Kidney glomerular epithelial cell (primary cell): Measurements from ENCODE around the gene HYDIN.
A peak's percentile ranks its signal among the peaks of the same experiment; 100 is the strongest.
"Not testable (repeated sequence)": the region's sequence is repeated elsewhere in the genome, so short reads cannot be mapped to it uniquely, and the experiment has no call there.

Experiments
- DNase-seq: peaks from one replicate; lab custom pipeline; 2025; lab: John Stamatoyannopoulos, UW

Gene HYDIN

DNA sequence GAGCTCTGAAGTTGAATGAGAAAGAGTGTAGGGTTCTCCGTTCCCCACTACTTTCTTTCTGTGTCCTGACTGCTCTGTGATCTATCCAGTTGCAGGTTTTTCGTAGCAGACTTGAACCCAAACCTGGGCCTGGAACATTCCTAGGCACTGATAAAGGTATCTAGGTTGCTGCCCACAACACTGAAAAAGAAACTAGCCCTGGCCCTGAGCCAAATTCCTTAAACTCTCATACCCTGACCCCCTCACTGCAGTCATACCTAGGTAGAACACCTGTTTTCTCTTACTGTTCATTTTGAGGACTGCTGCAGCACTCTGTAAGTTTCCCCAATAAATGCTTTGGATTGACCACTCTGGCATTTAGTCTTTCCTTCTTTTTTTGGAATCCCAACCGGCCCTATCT lies 5.4 kb downstream of the HYDIN start:
- no peak for DNase-seq

GRCh38 chr16:71218306-71218963 lies 12.1 kb downstream of the HYDIN start:
- DNase-seq = no peak

DNA sequence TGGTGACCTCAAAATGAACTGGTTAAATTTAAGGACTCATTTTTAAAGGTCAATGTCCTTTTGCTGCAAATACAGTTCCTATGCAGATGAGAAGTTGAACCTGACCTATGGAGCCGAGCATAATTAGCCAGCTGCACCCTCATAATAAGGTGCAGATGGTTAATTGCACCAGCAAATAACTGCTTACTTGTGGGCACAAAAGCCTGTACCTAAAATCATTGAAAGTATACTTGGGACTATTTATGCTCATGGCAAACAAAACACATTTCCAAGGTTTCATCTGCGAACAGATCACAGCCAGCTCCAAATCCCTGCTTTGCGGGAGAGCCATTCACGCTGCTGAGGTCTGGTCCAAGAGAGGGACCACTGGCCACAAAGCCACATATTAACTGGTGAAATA lies 13.0 kb downstream of the HYDIN start:
- no peak for DNase-seq

DNA sequence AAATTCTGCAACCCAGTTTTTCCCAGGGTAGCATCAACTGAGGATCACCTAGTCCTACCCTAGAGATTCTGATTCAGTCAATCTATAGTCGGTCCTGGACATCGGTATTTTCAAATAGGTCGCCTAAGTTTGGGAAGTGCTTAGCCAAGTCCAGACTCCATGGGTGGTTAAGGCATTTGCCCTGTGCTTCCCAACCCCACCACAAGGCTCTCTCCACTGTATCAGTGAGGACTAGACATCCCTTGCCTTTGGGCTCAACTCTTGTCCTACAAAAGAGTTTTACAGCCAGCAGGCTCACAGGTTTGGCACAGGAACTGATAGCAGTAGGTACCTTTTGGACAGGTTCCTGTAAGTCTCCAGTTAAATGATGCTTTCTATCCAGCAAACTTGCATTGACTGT lies 13.8 kb downstream of the HYDIN start:
- no peak for DNase-seq

DNA sequence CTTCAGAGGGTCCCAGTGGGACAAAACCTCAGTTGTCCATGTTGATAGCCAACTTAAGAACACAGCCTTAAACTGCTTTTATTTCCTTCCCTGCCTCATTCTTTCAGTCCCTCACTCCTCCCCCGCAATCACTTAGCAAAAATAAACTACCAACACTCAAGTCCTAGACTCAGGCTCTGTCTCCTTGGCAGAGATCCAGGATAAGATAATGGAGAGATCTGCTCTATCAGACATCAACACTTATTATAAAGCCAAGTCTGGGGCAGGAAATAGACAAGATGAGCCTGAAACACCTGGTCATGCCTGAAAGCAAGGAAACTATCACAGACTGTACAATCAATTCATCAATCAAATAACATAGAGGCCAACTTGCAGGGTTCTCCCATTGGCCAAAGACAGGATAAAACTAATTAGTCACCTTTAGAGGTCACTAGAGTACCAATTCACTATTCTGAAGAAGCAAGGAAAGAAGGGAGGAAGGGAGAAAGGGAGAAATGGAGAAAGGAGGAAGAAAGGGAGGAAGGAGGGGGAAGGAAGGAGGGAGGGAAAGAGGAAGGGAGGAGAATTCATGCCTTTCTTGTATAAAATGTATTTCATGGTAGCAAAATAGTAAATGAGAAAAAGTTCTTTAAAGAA lies 15.7 kb downstream of the HYDIN start:
- DNase-seq = peak; percentile 41

GRCh38 chr16:71205482-71206131 lies 24.9 kb downstream of the HYDIN start:
- DNase-seq = no peak

- no peak for DNase-seq
Observed at GRCh38 chr16:71203631-71204030, 26.9 kb downstream of the HYDIN start.

GRCh38 chr16:71201556-71201955 lies 29.0 kb downstream of the HYDIN start:
- no peak for DNase-seq

- no peak for DNase-seq
Observed at GRCh38 chr16:71201054-71201453, 29.5 kb downstream of the HYDIN start.

- no peak for DNase-seq
Observed at GRCh38 chr16:71198408-71198807, 32.1 kb downstream of the HYDIN start.

- DNase-seq = no peak
Observed at GRCh38 chr16:71192387-71192786, 38.1 kb downstream of the HYDIN start.

DNA sequence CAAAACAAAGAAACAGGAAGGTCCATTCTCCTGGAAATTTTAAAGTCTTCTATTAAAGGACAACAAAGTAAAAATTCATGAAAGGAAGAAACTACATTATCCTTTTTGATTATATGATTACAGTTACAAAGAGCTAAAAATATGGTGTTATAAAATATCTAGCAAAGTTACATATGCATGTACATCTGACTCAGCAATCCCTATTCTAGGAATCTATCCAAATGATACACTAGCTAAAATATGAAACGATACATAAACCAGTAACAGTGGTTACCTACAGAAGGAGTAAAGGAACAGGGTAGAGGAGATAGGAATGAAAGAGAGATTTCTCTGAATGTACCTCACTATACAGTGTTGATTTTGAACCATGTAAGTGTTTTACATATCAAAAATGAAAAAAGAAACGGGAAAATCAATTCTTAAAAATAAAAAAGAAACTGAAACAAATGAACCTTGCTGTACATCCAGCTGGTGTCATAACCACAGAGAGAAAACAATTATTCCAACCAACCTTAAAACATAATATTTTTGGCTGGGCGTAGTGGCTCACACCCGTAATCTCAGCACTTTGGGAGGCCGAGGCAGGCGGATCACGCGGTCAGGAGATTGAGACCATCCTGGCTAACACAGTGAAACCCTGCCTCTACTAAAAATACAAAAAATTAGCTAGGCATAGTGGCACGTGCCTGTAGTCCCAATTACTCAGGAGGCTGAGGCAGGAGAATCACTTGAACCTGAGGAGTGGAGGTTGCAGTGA lies 41.4 kb downstream of the HYDIN start:
- no peak for DNase-seq

DNA sequence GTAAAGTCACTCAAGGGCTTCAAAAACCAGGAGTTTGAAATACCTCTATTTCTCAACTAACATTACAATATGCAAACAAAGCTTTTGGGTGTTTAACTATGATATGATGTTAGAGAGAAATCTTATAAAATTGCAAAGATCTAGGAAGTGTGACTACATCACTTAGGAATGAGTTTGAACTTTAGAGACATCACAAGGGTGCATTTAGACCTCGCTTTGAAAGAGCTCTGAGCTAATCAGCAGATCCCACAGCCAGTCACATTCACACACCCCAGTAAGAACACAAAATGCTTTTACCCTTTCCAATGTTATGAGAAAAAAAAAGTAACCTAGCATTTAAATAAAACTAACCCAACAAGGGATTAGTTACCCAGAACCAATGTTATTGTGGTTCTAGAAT lies 45.2 kb downstream of the HYDIN start:
- peak; percentile 16 for DNase-seq

DNA sequence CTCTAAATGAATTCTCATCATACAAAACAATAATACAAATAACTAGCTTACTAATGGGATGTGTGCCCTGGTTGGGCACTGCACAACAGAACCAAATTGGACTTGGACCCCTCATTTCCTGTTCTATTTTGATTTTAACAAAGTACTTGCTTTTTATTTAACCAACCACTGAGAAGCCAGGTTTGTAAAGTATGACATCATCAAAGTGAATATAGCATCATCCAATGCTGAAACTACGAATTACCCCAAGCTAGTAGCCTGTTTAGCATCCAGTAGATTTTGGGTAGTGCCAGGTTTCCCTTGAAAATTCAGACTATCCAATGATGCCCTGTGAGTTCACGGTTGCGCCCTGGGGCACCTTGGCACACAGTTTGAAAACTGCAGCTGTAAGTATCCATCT lies 51.0 kb downstream of the HYDIN start:
- DNase-seq = no peak

DNA sequence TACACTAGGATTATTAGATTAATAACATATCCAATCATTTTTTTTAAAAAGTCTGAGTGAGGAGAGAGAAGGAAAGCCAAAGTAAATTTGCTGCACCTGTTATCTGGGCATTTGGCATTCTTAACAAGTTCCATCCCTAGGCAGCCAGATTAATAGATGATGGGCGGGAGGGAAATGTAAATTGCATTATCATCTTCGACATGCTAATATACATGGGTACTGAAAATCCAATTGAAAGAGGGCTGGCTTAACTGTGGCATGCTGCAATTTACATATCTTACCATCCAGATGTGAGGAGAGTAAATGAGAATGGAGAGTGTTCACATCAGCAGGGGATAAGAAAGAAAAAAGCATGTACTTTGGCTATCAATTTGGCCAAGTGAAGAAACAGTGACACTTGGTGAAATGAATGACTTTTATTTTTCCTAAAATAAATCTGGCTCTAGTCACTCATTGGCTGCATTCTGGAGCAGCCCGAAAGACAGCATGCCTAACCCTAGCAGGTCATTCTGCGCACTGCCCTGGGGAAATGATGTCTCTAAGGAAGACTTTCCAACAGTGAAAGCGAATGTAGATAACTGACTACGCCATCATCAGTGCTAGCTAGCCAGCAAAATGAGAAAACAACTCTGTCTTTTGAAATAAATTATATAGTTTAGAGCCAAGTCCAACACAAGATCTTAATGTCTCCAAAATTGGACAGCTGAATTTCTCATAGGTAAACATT lies 57.9 kb downstream of the HYDIN start:
- no peak for DNase-seq

DNA sequence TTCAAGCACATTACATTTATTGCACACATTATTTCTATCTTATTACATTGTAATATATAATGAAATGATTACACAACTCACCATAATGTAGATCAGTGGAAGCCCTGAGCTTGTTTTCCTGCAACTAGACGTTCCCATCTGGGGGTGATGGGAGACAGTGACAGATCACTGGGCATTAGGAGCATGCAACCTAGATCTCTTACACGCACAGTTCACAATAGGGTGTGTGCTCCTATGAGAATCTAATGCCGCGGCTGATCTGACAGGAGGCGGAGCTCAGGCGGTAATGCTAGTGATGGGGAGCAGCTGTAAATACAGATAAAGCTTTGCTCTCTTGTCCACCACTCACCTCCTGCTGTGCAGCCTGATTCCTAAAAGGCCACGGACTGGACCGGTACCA lies 69.5 kb downstream of the HYDIN start:
- DNase-seq = not testable (repeated sequence)

- not testable (repeated sequence) for DNase-seq
Observed at GRCh38 chr16:71157278-71157677, 73.2 kb downstream of the HYDIN start.

DNA sequence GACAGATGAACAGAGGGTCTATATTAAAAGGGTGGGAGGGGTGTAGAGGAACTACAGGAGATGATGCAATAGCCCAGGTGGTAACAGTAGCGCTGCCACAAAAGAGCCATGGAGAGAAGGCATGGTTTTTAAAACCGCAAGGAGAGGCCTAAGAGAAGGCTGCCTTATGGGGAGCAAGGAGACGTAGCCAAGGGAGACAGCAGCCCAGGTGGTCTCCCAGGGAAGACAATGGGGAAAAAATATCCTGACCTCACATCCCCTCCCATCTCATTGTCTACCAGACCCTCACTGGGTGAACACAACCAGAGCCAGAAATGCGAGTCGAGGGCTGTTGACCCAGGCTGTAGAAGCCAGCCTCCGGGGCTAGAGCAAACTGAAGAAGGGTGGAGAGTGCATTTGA lies 77.2 kb downstream of the HYDIN start:
- DNase-seq = not testable (repeated sequence)

DNA sequence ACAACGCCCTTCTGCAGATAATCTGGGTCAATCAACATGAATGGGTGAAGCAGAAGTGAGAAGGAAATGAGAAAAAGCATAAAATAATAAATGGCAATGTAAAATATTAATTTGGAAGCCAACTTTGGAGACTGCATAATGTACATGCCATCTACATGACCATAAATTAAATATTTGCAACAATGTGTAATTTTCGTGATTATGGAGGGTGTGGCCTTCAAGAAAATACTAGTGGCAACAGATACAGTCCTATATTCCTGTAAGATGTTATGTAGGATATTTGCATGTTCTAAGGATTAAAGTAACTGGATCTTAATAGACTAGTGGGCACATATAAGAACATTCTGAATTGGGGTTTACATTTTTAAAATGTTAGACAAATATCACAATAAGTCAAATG lies 78.9 kb downstream of the HYDIN start:
- not testable (repeated sequence) for DNase-seq

DNA sequence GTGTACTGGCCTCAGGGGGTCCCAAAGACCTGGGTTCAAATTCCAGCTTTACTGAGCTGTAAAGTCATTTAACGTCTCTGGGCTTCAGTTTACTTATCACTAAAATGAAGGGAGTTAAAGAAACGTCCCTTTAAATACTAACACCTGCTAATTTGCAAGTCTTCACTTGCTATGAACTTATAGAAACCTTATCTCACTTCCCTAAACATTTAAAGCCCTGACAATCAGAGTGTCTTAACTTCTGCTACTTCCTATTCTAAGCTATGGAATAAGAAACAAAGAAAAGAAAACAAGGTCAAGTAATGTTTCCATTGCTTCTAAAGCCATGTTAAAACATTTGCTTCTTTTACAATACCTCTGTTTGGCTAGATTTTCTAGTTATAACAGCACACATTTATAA lies 87.3 kb downstream of the HYDIN start:
- DNase-seq = not testable (repeated sequence)

- not testable (repeated sequence) for DNase-seq
Observed at GRCh38 chr16:71110565-71110964, 120.0 kb downstream of the HYDIN start.

DNA sequence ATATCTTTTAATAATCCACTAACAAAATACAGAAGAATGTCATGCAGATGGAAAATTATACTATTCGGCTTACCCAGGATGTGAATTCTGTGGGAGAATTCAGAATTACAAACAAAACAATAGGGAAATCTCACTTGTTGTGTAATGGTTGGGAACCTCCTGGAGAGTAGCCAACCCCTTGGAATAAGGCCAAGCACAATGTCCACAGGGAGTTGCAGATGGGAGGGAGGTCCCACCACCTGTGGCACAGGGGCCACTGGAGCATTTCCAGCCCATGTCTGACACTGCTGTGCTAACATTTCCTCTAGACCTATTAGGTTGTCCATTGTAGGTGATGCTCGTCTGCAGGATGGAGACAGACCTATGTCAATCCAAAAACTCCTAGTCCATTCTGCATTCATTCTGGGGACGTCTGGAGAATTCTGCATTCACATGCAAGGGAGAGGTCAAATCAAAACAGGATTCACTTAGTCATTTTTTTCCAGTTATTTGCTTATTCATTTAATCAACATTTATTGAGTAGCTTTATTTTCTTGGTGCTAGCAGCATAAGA lies 120.8 kb downstream of the HYDIN start:
- not testable (repeated sequence) for DNase-seq
